ENCODE measurements around the gene FBXW7. TPM values are rescaled to one million over a fixed set of nuclear protein-coding genes. Genes with fewer than 3 reads are reported as not detected.

The FBXW7 gene
- total RNA-seq, 6 experiments from 2014 or later: 12.9 to 25.5 (median 17.6) TPM

DNA sequence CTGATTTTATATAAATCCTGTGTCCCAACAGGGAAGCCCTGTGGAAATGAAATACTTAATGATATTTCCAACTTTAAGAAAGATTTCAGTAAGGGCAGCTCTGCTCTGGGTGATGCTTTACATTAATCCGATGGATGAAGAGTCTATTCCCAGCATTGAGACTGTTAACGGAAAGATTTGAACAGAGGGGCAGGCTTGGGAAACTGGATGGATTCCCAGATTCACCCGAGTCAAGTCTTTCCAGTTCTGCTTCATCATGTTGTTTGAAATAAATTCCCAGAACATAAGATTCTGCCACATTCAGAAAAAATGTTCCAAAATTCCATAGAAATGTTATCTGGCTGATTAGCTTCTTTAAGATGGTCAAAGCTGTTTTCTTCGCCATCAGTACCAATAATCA is 246.0 kb downstream of the FBXW7 start:
- no peaks in the 10 kb centered on the region for H3K27me3 ChIP-seq
- intact Hi-C loops (cut with DNase I): no loop called here
- WGBS (ENCODE audit: insufficient coverage, low coverage, low lambda C conversion rate, missing lambda C conversion rate): 58% methylated on average over 4 of the region's 4 CpGs
- no peak overlapping the region for H3K27ac ChIP-seq
- no peaks in the 10 kb centered on the region for H3K36me3 ChIP-seq
- DNase-seq: no peak
- no peak for TF ChIP-seq POLR2A (IDR thresholded peaks at IDR 0.05)
- TF ChIP-seq, protein P1, sequence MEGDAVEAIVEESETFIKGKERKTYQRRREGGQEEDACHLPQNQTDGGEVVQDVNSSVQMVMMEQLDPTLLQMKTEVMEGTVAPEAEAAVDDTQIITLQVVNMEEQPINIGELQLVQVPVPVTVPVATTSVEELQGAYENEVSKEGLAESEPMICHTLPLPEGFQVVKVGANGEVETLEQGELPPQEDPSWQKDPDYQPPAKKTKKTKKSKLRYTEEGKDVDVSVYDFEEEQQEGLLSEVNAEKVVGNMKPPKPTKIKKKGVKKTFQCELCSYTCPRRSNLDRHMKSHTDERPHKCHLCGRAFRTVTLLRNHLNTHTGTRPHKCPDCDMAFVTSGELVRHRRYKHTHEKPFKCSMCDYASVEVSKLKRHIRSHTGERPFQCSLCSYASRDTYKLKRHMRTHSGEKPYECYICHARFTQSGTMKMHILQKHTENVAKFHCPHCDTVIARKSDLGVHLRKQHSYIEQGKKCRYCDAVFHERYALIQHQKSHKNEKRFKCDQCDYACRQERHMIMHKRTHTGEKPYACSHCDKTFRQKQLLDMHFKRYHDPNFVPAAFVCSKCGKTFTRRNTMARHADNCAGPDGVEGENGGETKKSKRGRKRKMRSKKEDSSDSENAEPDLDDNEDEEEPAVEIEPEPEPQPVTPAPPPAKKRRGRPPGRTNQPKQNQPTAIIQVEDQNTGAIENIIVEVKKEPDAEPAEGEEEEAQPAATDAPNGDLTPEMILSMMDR (IDR thresholded peaks at IDR 0.05): no peak
- no peak for ATAC-seq
- no peaks in the 10 kb centered on the region for H3K4me1 ChIP-seq
- no peak overlapping the region for H3K4me3 ChIP-seq
- H3K9me3 ChIP-seq: no peaks in the 10 kb centered on the region

DNA sequence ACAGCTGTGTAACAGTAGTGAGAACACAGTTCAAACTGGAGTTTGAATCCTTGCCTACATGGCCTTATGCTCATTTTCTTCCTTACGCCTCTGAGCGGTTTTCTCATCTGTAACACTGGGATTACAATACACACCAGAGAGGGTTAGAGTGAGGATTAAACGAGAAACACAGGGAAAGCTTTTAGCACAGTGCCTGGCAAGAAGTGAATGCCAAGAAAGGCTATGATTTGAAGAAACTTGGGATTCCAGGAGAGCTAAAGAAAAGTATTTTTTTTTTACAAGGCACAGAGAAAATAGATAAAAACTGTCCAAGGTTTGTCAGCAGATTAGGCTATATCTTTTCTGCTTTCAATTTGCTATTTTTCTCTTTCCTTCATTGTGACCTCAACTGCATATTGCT is 246.4 kb downstream of the FBXW7 start:
- intact Hi-C loops (cut with DNase I): no loop called here
- ATAC-seq (no peak), DNase-seq (no peak)
- no peaks in the 10 kb centered on the region for H3K27me3 ChIP-seq
- no peaks in the 10 kb centered on the region for H3K4me1 ChIP-seq
- TF ChIP-seq POLR2A (IDR thresholded peaks at IDR 0.05): no peak
- TF ChIP-seq, protein P1 (IDR thresholded peaks at IDR 0.05): no peak
- 71% methylated on average over 3 of the region's 3 CpGs for WGBS (ENCODE audit: insufficient coverage, low coverage, low lambda C conversion rate, missing lambda C conversion rate)
- no peaks in the 10 kb centered on the region for H3K36me3 ChIP-seq
- no peak overlapping the region for H3K4me3 ChIP-seq
- no peaks in the 10 kb centered on the region for H3K9me3 ChIP-seq
- H3K27ac ChIP-seq: no peak overlapping the region

DNA sequence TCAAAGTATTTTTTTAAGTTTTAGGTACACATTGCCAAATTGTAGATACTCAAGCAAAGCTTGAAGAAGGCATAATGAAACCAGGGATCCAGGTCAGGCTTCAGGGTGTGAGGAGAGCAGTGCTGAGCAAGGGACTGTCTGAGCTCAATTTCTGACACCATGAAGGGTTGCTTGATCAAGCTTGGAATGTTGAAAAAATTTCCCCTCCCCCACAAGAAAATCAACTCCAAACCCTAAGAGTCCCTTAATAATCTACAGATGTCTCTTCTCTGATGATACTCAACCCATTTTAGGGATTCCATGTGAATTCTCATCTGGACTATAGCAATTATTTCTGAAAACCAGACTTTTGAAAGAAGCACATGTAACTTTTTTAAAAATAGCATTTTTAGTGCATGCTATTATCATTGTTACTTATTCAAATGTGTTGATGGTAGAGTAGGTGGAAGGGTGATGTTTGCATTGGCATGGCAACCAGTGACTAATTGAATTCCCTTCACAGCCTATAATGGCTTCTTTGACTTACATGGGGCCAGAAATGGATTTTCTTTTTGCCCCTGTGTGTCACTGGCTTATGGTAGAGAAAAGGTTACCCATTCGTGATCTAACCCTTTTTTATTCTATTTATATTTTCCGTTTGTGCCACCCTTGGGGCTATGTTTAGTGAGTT is 252.0 kb downstream of the FBXW7 start:
- Histone ChIP-seq H3K4me3 (no peak overlapping the region), H3K27ac (no peak overlapping the region), H3K9me3 (no peaks in the 10 kb centered on the region), H3K4me1 (no peaks in the 10 kb centered on the region), H3K36me3 (no peaks in the 10 kb centered on the region), H3K27me3 (no peaks in the 10 kb centered on the region)
- TF ChIP-seq POLR2A (IDR thresholded peaks at IDR 0.05): no peak
- TF ChIP-seq, protein P1 (IDR thresholded peaks at IDR 0.05): no peak
- intact Hi-C loops (cut with DNase I): no loop called here
- DNase-seq (no peak), ATAC-seq (no peak)
- 79% methylated on average over 2 of the region's 2 CpGs for WGBS (ENCODE audit: insufficient coverage, low coverage, low lambda C conversion rate, missing lambda C conversion rate)

DNA sequence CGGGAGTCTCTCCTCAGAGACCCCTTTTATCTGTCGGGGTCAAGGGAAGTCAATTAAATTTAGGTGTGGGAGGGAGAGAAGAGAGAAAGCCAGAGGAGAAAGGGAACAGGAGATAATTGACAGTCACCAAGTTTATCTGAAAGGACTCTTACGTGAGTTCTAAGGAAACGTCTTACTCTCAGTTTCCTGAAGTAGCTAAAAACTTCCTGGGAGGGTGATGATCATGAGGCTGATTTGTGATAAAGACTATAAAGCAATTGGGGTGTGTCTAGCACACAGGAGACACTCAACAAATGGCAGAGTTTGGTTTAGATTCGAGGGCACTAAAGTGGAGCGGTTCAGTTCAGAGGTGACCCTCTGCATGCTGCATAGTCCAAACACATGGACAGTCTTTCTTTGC is 254.1 kb downstream of the FBXW7 start:
- no peaks in the 10 kb centered on the region for H3K4me1 ChIP-seq
- no peak overlapping the region for H3K4me3 ChIP-seq
- WGBS (ENCODE audit: insufficient coverage, low coverage, low lambda C conversion rate, missing lambda C conversion rate): 75% methylated on average over 6 of the region's 6 CpGs
- no peaks in the 10 kb centered on the region for H3K9me3 ChIP-seq
- H3K27ac ChIP-seq: no peak overlapping the region
- intact Hi-C loops (cut with DNase I): no loop called here
- no peaks in the 10 kb centered on the region for H3K36me3 ChIP-seq
- no peaks in the 10 kb centered on the region for H3K27me3 ChIP-seq
- ATAC-seq: no peak
- DNase-seq: no peak
- no peak for TF ChIP-seq POLR2A (IDR thresholded peaks at IDR 0.05)
- TF ChIP-seq, protein P1 (IDR thresholded peaks at IDR 0.05): no peak
